Heart left ventricle (tissue), 13 donors: ENCODE measurements around the gene CCDC24.

ENCODE experiments used
- POLR2A ChIP-seq, 2 donors: fragments of 450-650 bp; IDR thresholded peaks; one replicate each; pipeline ENCODE4 v1.6.1; 2017; ENCODE audit warnings: antibody characterized with exemption in 2 of 2, mild to moderate bottlenecking in 2 of 2, moderate library complexity in 2 of 2
- TF ChIP-seq, protein P1 (sequence below), 12 donors: fragments of 200-600 bp; sonication (generic) in 4 of 12; IDR thresholded peaks; one replicate each; pipeline versions ENCODE4 v1.5.0 to v1.8.0; 2018 to 2022; ENCODE audit warnings: antibody characterized with exemption in 12 of 12, mild to moderate bottlenecking in 5 of 12
- donor health status: ischemic (EF 13 %, LVEDD 7.1; RV severe dilation, severe dysfunction).
- donor health status: DM: no; HTN: yes; CAD: no.
- donor health status: DM: no; HTN: no; CAD: no.
- donor health status: ischemic (EF 25% LVEDD 6.9; RV normal size, moderate dysfunction).
- donor health status: ischemic (EF 25% LVEDD 5.7; RV mildly dilated, moderate dysfunction).
- donor health status: ischemic (EF 35%, LVEDD 5.7; RV mildly dilated, moderate dysfunction).
- donor health status: nonischemic (EF 11% LVEDD 7.7; RV severe dilation, severe dysfunction).
- donor health status: DM: yes; HTN: yes; CAD: no.
- donor health status: PGD.
- donor health status: ischemic (EF 29% LVEDD 5.4; RV normal size, mild dysfunction).
- donor health status: nonischemic (EF 23%, LVEDD 6.1; RV moderate dilation, normal function).

- TF ChIP-seq, protein P1, sequence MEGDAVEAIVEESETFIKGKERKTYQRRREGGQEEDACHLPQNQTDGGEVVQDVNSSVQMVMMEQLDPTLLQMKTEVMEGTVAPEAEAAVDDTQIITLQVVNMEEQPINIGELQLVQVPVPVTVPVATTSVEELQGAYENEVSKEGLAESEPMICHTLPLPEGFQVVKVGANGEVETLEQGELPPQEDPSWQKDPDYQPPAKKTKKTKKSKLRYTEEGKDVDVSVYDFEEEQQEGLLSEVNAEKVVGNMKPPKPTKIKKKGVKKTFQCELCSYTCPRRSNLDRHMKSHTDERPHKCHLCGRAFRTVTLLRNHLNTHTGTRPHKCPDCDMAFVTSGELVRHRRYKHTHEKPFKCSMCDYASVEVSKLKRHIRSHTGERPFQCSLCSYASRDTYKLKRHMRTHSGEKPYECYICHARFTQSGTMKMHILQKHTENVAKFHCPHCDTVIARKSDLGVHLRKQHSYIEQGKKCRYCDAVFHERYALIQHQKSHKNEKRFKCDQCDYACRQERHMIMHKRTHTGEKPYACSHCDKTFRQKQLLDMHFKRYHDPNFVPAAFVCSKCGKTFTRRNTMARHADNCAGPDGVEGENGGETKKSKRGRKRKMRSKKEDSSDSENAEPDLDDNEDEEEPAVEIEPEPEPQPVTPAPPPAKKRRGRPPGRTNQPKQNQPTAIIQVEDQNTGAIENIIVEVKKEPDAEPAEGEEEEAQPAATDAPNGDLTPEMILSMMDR (IDR thresholded peaks at IDR 0.05), result no peak
- TF ChIP-seq POLR2A (IDR thresholded peaks at IDR 0.05), result no peak
Measured at GRCh38 chr1:44016890-44017400, 25.5 kb downstream of the CCDC24 start.
